GM21515 (cell line): ENCODE results near the gene TTLL9.

Experiments
- ATAC-seq: cut with Tn5 transposase; IDR thresholded peaks from one replicate; pipeline ENCODE4 v1.9.1; 2021; ENCODE audit not compliant: unreplicated experiment

TTLL9 gene

DNA sequence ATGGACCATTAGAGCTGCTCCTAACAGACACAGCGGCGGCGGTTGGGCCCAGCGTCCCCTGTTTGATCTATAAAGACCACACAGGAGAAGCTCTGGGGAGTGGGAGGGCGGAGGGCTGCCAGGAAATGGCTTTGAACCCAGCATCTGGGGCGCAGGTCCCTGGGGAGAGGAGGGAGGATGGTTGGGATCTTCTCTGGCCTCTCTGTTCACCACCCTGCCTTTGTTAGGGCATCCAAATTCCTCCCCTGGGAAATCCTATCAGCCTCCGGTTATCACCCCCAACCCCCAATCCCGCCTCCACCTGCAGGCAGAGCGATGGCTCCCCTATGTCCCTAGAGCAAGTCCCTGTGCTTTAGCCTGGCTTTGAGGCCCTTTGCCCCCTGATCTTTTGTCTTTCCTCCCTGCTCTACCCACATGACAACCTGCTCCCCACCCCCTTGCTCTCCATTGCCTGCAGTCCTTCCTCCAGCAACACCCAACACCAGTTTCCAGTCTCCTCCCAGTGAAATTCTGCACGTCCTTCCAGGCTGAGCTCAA, 104.6 kb downstream of the TTLL9 start:
- ATAC-seq: no peak

DNA sequence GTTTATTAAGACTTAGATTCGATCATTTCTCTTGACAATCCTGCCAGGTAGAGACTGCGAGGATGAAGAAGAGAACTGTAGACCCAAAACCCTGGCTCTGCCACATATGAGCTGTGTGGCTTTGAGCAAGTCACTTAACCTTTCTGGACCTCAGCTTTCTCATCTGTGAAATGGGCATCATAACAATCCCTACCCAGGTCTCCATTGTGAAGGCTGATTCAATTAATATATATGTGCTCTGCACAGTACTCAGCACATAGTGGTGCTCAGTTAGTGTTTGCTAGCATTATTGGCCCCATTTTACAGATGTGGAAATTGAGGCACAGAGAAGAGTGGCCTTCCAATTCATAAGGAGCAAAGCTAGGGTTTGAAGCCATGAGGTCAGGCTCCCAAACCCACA, 105.4 kb downstream of the TTLL9 start:
- no peak for ATAC-seq

DNA sequence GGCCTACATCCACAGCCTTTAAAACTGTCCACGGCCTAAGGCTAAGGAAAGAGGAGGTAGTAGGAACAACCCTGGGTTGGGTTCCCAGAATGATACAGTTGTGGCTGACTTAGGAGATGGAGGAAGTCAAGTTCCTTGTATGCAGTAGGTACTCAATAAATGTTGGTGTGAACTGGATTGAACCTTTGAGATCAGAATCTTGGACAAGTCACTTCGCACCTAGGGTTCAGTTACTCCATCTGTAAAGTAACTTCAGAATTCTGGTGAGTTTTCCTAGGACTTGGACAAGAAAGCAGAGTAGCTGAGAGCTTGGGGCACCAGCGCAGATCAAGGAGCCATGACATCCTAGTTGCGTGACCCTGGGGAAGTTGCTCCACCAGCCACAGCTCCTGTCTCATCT, 106.6 kb downstream of the TTLL9 start:
- no peak for ATAC-seq

DNA sequence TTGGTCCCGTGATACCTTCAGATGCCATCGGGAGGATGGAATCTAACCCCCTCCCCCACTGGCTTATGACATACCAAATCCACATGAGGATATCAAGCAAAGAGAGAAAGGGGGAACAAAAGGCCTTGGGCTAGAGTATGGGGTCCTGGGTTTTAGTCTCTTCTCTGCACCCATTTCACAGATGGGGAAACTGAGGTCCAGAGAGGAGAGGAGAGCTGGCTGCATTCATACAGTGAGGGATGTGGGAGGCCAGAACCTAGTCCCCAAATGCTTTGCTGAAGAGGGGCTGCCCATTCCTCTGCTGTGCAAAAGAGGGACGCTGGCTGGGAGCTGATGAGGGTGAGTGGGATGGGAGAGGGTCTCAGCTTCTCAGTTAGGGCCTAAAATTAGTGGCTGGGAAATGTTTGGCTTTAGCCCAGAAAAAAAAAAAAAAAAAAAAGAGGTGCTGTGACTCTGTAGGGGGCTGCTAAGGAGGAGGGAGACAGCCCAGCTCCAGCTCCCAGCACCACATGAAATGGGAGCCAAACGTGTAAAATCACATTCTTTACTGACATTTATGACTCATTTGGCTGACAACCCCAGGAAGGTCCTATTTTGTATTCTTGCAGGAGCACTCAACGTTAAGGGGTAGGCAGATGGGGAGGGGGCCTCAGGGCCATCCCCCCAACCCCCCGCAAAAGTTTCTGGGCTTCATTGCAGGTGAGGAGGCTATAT, 109.4 kb downstream of the TTLL9 start:
- ATAC-seq: no peak

DNA sequence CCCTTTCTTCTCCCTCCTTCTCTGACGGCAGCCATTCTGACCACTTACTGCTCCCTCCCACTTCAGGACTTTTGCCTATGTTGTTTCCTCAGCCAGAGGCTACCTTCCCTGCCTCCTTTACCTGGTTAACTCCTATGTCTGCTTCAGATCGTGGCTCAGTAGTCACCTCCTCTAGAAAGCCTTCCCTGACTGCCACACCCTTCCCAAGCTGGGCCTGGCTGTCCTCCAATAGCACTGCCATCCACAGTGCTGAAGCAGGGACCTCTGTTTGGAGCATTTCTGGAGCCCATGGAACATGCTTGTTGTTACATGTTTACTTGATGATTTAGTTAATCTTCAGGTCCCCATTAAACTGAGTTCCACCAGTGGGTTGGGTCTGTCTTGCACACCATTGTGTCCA, 111.3 kb downstream of the TTLL9 start:
- no peak for ATAC-seq

DNA sequence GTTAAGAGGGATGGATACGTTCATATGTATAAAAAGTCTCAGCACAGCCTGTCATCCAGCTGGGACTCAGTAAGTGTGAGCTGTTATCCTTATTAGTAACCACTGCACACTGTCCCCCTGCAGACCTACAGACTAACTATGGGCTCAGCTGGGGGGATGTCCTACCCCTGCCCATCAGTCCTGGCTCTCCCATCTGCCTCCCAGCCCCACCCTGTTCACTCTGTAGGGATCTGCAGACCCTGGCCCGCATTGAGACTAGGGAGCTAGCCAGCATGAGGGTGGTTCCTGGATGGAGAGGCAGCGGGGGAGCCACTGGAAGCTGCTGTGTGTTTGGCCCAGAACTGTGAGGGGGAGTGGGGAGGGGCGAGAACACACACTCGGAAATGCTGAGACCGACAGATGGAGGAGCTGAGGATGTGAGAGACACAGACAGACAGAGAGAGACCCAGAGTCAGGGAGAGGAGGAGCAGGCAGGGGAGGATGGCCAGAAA, 114.6 kb downstream of the TTLL9 start:
- ATAC-seq: no peak

DNA sequence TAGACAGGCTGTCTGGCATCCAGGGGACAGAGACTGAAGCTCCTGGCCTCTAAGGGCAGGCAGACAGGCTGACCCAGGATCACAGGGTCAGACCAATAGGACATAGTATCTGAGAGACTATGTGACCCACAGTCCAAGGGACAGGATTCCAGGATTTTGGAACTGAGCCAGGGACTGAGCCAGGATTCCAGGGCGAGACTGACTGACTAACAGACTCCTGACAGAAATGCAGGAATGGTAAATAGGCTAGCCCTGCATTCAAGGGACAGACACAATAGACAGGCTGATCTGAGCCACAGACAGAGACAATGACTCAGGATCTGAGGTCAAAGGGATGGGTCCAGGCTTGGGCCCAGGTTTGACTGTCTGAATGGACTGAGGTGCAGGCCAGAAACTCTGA, 117.3 kb downstream of the TTLL9 start:
- ATAC-seq: no peak

DNA sequence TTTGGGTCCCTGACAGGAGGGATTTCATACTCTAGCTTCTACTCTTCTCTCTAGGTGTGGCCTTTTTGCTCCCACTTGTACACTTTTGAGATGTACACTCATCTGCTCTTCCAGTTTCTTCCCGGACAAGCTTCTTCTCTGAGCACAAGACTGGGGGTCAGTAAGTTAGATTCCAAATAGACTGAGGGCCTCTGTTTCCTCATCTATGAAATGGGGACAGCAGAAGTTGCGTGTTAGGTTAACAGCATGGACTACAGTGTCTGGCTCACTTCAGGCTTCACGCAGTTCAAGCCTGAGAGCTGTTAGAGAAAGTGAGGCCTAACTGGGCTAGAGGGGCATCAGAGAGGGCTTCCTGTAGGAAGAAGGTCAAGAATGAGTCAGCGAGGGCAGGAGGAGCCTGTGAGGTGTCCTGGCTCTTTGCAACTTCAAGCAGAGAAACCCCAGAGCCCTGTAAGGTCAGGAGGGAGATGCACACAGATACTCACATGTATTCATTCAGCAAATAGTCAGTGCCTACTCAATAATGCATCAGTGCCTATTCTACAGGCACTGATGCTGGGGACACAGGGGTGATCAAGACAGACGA, 118.1 kb downstream of the TTLL9 start:
- no peak for ATAC-seq

DNA sequence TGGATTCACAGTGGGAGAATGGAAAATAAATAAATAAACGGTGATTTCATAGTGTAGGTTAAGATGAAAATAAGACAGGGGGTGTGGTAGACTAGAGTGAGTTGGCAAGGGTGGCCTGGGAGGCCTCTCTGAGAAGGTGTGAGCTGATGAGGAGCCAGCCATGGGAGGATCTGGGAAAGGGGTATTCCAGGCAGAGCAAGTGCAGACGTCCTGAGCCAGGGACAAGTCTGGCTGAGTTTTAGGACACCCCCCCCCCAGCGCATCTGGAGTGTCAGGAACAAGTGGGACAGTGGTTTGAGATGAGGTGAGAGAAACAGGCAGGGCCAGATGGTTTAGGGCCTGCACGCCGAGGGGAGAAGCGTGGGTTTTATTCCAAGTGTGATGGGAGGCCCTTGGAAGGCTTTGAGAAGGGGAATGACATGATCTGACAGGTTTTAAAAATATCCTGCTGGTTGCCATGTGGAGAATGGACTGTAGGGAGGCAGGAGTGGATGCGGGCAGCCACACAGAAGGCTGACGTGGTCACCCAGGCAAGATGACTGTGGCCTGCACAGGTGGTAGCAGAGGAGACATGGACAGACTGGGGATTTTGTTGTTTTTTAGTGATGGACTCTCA, 118.7 kb downstream of the TTLL9 start:
- no peak for ATAC-seq

DNA sequence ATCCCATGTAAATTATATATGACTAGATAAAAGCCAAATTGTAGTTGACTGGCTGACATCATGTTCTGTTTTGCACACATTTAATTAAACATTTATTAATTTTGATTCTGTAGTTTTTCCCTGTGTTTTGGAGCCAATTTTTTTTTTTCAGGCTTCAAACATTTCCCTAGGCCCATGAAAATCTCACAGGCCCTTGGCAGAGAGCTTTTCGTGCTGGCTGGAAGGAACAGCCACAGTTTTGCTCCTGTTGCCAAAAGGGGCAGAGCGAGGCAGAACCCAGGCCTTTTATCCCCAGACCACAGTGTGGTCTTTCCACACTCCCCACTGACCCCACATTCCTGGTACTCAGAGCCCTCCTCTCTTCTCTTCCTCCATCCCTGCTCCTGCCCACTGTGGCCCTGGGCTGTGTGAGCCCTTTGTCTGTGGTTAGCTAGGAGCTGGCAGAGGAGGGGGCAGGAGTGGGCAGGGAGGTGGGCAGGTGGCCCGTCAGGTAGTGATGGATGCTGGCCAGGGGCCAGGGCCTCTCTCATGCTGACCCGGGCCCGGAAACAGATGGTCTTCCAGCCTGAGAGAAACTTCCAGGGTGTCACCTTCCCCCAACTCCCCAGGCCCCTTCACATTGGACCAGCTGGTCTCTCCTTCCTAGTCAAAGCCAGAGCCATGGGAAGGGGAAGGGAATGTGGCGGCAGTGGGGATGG, 120.4 kb downstream of the TTLL9 start:
- ATAC-seq: no peak

DNA sequence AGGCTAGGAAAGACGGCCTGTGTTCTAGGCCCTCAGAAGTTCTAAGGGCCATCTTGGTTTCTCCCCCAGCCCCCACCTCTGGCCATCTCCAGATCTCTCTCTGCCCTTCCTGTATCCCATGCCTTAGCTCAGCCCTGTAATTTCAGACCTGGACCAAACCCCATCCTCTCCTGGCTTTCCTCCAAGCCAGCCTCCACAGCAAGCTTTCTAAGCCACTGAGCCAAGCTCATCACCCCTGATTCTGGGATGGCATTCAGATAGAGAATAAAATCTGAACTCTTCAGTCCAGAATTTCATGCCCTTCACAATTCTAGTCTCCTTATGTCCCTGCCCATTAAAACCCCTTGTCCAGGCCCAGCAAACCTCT, 120.9 kb downstream of the TTLL9 start:
- ATAC-seq: no peak

DNA sequence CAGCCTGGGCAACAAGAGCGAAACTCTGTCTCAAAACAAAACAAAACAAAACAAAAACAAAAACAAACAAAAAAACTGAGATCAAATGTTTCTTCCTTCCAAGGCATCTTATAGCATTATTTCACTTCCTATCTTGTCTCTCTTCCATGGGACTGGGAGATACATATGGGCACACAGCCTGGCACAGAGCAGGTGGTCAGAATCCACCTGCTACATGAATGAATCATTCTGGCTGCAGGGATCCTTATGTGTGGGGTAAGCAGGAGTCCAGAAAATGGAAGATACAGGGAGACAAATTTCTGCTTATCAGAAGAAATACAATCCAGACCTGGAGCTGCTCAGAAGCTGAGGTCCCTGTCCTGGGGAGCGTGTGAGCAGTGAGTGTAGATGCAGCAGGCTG, 121.7 kb downstream of the TTLL9 start:
- no peak for ATAC-seq
